ENCODE results near the gene PEX5L. TPM values are rescaled to one million over a fixed set of nuclear protein-coding genes. Genes with fewer than 3 reads are reported as not detected.

Gene PEX5L
- total RNA-seq, 1 experiment from 2014 or later = 3.2 TPM

DNA sequence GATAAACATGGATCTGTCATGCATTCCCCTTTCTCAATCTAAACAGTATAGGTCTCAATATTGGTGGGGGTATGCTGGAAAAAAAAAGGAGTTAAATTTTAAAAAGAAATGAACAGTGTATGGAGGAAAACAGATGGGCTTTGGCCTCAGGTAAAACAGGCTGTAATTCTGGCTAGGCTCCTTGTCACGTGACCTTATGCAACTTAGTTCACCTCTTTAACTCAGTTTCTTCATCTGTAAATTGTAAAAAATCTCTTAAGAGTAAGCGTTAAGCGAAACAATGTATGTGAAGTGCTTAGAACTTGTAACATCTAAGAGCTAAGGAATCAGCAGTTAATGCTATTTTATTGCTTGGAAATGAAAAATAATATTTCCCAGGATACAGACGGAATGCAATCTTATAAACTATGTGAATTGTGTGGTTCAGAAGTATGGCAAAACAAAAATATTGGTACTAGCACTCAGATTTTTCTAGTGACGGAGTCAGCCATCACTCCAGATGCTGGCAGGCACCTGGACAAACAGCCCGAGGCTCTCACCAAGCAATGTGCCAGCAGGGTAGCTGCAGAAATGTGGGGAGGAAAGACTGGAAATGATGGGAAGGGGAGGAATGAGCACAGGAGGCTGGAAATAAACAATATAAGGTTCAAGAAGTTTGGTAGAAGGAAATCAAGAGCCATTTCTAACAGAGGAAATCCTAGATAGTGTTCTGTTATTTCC is 211.1 kb downstream of the PEX5L start:
- H3K4me1 Mint-ChIP-seq = peaks cover 32% of the 10 kb centered on the region
- peak overlapping the region; percentile 39; the same call in 1 of the 2 replicates for H3K27ac Mint-ChIP-seq
- ATAC-seq = peak; percentile 57
- ChIA-PET POLR2A (no interaction called here), CTCF (interaction anchor here (1.0 to 2.3 kb wide), 3 partner anchors 14 to 57 kb away, joined by 4 to 7 read pairs (median 4); no protein-coding TSS in a partner anchor)
- H3K27me3 Mint-ChIP-seq (ENCODE audit: low read depth) = no peaks in the 10 kb centered on the region
- no peaks in the 10 kb centered on the region for H3K36me3 Mint-ChIP-seq
- H3K4me3 Mint-ChIP-seq = peak overlapping the region; percentile 7; the same call in 1 of the 2 replicates
- DNase-seq (ENCODE audit: low spot score) = peak; percentile 15
- H3K9me3 Mint-ChIP-seq = no peaks in the 10 kb centered on the region
- no peak for TF ChIP-seq ZNF263 (CRISPR knock-in tag; IDR thresholded peaks at IDR 0.05; ENCODE audit: low read depth)
- TF ChIP-seq HMGA2 (CRISPR knock-in tag; IDR thresholded peaks at IDR 0.05) = no peak
- TF ChIP-seq, protein P1, sequence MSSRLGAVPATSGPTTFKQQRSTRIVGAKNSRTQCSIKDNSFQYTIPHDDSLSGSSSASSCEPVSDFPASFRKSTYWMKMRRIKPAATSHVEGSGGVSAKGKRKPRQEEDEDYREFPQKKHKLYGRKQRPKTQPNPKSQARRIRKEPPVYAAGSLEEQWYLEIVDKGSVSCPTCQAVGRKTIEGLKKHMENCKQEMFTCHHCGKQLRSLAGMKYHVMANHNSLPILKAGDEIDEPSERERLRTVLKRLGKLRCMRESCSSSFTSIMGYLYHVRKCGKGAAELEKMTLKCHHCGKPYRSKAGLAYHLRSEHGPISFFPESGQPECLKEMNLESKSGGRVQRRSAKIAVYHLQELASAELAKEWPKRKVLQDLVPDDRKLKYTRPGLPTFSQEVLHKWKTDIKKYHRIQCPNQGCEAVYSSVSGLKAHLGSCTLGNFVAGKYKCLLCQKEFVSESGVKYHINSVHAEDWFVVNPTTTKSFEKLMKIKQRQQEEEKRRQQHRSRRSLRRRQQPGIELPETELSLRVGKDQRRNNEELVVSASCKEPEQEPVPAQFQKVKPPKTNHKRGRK (CRISPR knock-in tag; IDR thresholded peaks at IDR 0.05; ENCODE audit: borderline replicate concordance) = no peak
- TF ChIP-seq RELA (CRISPR knock-in tag; IDR thresholded peaks at IDR 0.05; ENCODE audit: borderline replicate concordance) = no peak
- TF ChIP-seq ZNF671 (CRISPR knock-in tag; IDR thresholded peaks at IDR 0.05) = no peak
- no peak for TF ChIP-seq CBFB (CRISPR knock-in tag; IDR thresholded peaks at IDR 0.05; ENCODE audit: low read depth)
- TF ChIP-seq, protein P2, sequence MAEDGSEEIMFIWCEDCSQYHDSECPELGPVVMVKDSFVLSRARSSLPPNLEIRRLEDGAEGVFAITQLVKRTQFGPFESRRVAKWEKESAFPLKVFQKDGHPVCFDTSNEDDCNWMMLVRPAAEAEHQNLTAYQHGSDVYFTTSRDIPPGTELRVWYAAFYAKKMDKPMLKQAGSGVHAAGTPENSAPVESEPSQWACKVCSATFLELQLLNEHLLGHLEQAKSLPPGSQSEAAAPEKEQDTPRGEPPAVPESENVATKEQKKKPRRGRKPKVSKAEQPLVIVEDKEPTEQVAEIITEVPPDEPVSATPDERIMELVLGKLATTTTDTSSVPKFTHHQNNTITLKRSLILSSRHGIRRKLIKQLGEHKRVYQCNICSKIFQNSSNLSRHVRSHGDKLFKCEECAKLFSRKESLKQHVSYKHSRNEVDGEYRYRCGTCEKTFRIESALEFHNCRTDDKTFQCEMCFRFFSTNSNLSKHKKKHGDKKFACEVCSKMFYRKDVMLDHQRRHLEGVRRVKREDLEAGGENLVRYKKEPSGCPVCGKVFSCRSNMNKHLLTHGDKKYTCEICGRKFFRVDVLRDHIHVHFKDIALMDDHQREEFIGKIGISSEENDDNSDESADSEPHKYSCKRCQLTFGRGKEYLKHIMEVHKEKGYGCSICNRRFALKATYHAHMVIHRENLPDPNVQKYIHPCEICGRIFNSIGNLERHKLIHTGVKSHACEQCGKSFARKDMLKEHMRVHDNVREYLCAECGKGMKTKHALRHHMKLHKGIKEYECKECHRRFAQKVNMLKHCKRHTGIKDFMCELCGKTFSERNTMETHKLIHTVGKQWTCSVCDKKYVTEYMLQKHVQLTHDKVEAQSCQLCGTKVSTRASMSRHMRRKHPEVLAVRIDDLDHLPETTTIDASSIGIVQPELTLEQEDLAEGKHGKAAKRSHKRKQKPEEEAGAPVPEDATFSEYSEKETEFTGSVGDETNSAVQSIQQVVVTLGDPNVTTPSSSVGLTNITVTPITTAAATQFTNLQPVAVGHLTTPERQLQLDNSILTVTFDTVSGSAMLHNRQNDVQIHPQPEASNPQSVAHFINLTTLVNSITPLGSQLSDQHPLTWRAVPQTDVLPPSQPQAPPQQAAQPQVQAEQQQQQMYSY (CRISPR knock-in tag; IDR thresholded peaks at IDR 0.05) = no peak
- no peak for TF ChIP-seq CTCF (IDR thresholded peaks at IDR 0.05)

- POLR2A ChIA-PET = no interaction called here
- H3K27me3 Mint-ChIP-seq (ENCODE audit: low read depth) = no peaks in the 10 kb centered on the region
- CTCF ChIA-PET = interaction anchor here (1.6 to 2.0 kb wide), 2 partner anchors 11 to 54 kb away, joined by 4 read pairs; no protein-coding TSS in a partner anchor
- H3K4me1 Mint-ChIP-seq = peaks cover 27% of the 10 kb centered on the region
- no peak overlapping the region for H3K4me3 Mint-ChIP-seq
- ATAC-seq (no peak), DNase-seq (ENCODE audit: low spot score) (no peak)
- H3K9me3 Mint-ChIP-seq = no peaks in the 10 kb centered on the region; the same call in 1 of the 2 replicates
- H3K36me3 Mint-ChIP-seq = no peaks in the 10 kb centered on the region
- no peak overlapping the region for H3K27ac Mint-ChIP-seq
- no peak for TF ChIP-seq NR3C1 (CRISPR knock-in tag; conservative IDR thresholded peaks at IDR 0.05; ENCODE audit: low read depth)
- no peak for TF ChIP-seq TCF7 (CRISPR knock-in tag; IDR thresholded peaks at IDR 0.05; ENCODE audit: low read depth)
- TF ChIP-seq ATF2 (CRISPR knock-in tag; IDR thresholded peaks at IDR 0.05; ENCODE audit: borderline replicate concordance, low read depth) = no peak
- TF ChIP-seq, protein P3, sequence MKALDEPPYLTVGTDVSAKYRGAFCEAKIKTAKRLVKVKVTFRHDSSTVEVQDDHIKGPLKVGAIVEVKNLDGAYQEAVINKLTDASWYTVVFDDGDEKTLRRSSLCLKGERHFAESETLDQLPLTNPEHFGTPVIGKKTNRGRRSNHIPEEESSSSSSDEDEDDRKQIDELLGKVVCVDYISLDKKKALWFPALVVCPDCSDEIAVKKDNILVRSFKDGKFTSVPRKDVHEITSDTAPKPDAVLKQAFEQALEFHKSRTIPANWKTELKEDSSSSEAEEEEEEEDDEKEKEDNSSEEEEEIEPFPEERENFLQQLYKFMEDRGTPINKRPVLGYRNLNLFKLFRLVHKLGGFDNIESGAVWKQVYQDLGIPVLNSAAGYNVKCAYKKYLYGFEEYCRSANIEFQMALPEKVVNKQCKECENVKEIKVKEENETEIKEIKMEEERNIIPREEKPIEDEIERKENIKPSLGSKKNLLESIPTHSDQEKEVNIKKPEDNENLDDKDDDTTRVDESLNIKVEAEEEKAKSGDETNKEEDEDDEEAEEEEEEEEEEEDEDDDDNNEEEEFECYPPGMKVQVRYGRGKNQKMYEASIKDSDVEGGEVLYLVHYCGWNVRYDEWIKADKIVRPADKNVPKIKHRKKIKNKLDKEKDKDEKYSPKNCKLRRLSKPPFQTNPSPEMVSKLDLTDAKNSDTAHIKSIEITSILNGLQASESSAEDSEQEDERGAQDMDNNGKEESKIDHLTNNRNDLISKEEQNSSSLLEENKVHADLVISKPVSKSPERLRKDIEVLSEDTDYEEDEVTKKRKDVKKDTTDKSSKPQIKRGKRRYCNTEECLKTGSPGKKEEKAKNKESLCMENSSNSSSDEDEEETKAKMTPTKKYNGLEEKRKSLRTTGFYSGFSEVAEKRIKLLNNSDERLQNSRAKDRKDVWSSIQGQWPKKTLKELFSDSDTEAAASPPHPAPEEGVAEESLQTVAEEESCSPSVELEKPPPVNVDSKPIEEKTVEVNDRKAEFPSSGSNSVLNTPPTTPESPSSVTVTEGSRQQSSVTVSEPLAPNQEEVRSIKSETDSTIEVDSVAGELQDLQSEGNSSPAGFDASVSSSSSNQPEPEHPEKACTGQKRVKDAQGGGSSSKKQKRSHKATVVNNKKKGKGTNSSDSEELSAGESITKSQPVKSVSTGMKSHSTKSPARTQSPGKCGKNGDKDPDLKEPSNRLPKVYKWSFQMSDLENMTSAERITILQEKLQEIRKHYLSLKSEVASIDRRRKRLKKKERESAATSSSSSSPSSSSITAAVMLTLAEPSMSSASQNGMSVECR (CRISPR knock-in tag; IDR thresholded peaks at IDR 0.05; ENCODE audit: borderline replicate concordance) = no peak
- no peak for TF ChIP-seq ZNF121 (CRISPR knock-in tag; IDR thresholded peaks at IDR 0.05)
- TF ChIP-seq CREB1 (CRISPR knock-in tag; IDR thresholded peaks at IDR 0.05) = no peak
- TF ChIP-seq, protein P4, sequence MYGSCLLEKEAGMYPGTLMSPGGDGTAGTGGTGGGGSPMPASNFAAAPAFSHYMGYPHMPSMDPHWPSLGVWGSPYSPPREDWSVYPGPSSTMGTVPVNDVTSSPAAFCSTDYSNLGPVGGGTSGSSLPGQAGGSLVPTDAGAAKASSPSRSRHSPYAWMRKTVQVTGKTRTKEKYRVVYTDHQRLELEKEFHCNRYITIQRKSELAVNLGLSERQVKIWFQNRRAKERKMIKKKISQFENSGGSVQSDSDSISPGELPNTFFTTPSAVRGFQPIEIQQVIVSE (CRISPR knock-in tag; IDR thresholded peaks at IDR 0.05; ENCODE audit: borderline replicate concordance) = no peak
- no peak for TF ChIP-seq TEAD4 (CRISPR knock-in tag; IDR thresholded peaks at IDR 0.05)
- no peak for TF ChIP-seq SMAD3 (CRISPR knock-in tag; IDR thresholded peaks at IDR 0.05; ENCODE audit: borderline replicate concordance)
- no peak for TF ChIP-seq MXD4 (CRISPR knock-in tag; IDR thresholded peaks at IDR 0.05; ENCODE audit: borderline replicate concordance)
Measured at GRCh38 chr3:179822296-179822695, 214.4 kb downstream of the PEX5L start.

Data from WTC11 (cell line).